G401.6 (cell line): ENCODE measurements around the gene GDF10.

Source experiments
- FAIRE-seq: peaks from 2 replicates; lab custom pipeline; 2012; peaks lifted over from hg19 to GRCh38; lab: Jason Lieb, UNC

Gene GDF10

DNA sequence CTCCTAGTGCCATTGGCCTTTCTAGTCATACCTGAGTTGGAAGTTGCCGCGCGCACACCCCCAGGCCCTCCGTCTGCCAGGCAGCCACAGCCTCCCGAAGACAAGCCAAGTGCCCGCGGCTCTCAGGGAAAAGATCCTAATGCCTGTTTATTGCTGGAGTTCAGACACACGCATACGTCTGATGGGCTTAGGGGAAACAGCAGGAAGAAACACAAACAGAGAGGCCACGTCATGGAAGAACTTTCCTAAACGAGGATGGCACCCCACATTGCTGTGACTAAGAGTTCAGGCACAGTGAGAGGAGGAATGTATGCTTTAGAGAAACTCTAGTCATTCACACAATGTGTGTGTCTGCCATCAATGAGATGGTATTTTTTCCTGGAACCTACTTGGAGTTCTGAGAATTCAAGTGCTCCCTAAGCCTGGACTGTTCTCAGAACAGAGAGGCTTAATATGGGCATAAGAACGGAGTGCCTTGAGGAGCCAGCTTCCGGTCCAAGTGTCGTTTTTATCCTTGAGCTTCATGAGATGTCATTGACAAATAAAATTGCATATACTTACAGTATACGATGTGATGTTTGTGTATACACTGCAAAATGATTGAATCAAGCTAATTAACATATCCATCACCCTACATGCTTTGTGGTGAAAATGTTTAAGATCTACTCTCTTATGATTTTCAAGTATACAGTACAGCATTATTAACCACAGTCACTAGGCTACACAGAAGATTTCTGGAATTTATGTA, 36.6 kb downstream of the GDF10 start:
- FAIRE-seq: no peak

DNA sequence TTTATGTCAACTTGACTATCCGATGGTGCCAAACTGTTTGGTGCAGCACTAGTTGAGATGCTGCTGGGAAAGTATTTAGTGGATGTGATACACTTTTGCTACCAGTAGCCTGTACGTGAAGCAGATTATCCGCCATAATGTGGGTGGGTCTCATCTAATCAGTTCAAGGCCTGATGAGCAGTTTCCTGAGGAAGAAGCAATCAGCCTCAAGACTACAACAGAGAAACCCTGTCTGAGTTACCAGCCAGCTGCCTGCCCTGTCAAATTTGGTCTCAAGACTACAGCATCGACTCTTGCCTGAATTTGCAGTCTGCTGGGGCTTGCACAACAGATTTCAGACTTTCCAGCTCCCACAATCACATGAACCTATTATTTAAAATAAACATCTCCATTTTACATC, 37.3 kb downstream of the GDF10 start:
- no peak for FAIRE-seq

DNA sequence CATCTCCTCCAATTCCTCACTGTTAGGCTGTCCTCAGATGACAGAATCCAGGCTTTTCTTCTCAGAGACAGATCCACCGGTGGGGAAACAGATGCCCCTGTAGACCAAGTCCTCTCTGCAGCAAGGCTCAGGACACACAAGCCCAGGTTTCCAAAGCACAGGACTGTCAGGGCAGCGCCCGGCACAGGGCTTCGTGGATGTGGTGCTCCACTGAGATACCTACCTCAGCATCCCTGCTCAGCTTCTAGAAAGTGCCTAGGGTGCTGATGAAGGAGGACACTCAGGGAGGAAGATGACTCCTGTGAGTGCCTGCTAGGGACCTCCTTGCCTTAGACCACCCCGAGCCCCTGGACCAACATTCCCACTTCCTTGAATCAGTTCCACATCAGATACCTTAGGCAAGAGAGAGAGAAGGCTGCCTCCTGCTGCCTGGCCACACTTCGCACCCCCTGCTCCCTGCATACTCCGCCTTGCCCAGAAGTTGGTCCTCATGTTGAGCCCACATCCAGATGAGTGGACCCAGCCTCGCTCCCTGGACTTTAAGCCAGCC, 39.3 kb downstream of the GDF10 start:
- no peak for FAIRE-seq

DNA sequence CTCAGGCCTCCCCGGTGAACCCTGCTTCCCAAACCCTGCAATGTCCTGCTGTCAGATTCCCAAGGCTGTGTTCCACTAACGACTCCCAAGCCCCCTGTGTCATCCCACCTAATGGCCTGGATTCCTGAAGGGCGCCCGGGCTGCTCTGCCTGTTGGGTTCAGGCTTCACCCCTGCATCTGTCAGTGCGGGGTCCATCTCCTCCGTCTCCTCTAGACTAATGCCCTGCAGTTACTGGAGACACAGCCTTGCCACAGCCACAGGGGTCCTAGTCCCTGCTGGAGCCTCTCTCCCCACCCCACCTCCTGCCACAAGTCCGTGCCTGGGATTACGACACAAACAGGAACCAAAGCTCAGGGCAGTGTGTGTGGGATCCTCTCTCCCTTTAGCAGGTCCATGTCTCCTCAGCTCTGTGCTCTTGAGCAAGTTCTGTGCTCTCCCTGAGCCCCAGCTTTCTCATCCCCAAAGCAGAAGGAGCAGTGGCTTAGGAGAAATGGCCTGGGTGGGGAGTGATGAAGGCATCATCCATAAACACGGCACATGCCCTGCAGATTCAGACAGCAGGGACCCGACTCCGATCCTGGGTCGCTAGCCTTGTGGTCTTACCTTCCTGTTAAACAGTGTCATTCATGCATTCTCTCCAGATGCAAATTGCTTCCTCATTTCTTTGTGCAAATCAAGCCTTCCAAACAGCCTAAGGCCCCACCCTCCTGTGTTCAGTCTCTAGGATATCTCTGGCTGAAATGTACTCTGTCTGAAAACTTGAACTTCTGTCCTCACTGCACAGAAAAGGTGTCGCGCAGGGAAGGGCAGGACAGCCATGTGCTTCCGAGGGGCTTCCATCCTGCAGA, 40.0 kb downstream of the GDF10 start:
- FAIRE-seq: no peak

DNA sequence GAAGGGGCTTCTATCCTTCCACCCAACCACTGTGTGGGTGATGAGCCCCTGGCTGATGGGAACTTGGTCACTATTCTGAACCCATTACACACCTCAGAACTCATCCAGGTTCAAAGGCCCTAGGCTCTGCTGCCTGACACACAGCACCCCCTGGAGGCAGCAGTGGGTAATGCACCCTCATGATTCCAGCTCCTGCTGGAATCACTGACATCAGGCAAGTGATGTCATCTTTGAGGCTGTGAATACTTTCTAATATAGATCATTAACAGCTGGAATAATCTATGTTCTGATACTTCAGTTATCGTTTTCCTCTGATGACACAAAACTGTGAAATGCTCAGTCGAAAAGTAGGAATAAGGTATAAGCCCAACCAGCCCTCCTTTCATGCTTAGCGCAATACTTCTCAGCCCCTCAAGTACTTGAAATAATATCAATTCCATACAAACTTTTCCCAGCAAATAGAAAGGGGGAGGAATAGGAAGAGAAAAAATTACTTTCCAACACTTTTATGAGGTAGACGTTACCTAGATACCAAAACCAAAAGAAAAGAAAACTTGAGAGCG, 40.7 kb downstream of the GDF10 start:
- FAIRE-seq: no peak

DNA sequence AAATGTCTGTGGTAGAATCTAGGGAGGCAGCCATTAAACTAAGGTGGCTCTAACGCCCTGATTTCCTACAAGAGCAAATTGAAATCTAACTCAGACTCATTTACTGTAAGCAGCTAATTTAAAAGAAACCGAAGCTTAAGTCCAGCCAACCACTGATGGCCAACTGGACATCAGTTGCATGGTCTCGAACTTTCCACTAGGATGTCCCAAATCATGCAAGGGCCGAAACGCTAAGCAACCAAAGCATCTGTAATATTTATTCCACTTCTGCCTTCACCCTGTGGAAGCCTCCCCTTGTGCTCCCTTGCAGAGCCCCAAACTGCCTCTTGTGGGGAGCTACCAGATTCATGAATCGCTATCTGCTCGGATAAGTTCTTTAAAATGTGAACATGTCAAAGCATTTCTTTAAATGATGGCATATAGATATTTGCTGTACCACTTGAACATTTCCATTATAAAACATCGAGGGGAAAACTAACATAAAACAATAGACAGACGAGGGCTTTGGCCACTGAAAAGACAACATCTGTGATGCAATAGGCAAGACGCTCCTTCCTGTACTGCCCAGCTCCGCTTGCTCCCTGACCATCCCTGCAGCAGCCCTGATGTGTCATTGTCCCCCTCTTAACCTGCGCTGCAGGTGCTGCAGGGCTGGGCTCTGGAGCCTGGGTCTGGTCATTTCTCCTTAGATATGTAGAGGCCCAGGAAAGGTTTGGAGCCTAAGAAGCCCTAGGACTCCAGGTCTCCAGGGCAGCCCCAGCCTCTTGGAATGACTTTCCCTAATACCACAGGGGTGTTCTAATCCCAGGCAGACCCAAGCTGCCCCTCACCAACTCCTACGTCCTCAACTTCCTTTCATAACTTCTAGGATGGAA, 45.2 kb downstream of the GDF10 start:
- FAIRE-seq: no peak

DNA sequence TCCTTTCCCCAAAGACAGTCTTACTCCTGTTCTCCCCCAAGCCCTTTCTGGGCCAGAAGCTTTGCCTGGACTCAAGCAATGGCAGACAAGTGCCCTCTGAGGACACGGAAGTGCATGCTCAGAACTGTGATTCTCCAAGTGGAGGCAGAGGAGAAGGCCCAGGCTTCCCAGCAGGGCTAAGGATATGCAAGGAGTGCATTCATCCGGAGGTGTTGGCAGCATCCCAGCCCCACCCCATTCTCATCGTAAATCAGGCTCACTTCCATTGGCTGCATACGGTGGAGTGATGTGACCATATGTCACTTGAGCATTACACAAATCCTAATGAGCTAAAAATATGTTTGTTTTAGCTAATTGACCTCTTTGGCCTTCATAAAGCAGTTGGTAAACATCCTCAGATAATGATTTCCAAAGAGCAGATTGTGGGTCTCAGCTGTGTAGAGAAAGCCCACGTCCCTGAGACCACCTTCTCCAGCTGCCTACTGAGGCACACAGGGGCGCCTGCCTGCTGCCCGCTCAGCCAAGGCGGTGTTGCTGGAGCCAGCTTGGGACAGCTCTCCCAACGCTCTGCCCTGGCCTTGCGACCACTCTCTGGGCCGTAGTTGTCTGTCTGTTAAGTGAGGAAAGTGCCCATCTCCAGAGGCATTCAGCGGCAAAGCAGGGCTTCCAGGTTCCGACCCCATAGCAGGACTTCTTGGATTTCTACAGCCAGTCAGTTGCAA, 46.7 kb downstream of the GDF10 start:
- no peak for FAIRE-seq

DNA sequence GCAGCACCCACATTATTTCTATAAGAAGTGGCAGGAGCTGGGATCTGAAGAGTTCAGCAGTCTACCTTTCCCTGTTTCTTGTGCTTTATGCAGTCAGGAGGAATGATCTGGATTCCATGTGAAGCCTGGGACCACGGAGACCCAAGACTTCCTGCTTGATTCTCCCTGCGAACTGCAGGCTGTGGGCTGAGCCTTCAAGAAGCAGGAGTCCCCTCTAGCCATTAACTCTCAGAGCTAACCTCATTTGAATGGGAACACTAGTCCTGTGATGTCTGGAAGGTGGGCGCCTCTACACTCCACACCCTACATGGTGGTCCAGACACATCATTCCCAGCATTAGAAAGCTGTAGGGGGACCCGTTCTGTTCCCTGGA, 47.3 kb downstream of the GDF10 start:
- FAIRE-seq: no peak

DNA sequence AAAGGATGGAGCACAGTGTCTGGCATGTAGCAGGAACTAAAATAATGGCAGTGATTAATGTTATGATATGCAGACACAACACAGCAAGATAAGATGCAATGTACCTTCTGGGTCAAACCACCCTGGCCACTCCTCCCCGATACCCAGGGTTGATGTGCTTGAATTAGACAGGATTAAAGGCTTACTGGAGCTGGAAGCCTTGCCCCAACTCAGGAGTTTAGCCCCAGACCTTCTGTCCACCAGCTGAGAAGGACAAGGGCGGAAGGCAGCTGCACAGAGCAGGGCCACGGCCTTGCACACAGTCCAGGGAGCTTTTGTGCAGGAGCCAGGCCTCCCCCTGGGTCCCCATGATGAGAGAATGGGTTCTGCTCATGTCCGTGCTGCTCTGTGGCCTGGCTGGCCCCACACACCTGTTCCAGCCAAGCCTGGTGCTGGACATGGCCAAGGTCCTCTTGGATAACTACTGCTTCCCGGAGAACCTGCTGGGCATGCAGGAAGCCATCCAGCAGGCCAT, 48.2 kb downstream of the GDF10 start, which contains the start of gene RBP3:
RBP3 (plus strand) TSS at position 226 of the 514 bp plus-strand sequence; CDS start at position 348, 122 bp downstream.
- FAIRE-seq: no peak

DNA sequence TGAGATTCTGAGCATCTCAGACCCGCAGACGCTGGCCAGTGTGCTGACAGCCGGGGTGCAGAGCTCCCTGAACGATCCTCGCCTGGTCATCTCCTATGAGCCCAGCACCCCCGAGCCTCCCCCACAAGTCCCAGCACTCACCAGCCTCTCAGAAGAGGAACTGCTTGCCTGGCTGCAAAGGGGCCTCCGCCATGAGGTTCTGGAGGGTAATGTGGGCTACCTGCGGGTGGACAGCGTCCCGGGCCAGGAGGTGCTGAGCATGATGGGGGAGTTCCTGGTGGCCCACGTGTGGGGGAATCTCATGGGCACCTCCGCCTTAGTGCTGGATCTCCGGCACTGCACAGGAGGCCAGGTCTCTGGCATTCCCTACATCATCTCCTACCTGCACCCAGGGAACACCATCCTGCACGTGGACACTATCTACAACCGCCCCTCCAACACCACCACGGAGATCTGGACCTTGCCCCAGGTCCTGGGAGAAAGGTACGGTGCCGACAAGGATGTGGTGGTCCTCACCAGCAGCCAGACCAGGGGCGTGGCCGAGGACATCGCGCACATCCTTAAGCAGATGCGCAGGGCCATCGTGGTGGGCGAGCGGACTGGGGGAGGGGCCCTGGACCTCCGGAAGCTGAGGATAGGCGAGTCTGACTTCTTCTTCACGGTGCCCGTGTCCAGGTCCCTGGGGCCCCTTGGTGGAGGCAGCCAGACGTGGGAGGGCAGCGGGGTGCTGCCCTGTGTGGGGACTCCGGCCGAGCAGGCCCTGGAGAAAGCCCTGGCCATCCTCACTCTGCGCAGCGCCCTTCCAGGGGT, 48.9 kb downstream of the GDF10 start:
- no peak for FAIRE-seq

DNA sequence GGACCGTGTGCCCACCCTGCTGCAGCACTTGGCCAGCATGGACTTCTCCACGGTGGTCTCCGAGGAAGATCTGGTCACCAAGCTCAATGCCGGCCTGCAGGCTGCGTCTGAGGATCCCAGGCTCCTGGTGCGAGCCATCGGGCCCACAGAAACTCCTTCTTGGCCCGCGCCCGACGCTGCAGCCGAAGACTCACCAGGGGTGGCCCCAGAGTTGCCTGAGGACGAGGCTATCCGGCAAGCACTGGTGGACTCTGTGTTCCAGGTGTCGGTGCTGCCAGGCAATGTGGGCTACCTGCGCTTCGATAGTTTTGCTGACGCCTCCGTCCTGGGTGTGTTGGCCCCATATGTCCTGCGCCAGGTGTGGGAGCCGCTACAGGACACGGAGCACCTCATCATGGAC, 49.5 kb downstream of the GDF10 start:
- no peak for FAIRE-seq

DNA sequence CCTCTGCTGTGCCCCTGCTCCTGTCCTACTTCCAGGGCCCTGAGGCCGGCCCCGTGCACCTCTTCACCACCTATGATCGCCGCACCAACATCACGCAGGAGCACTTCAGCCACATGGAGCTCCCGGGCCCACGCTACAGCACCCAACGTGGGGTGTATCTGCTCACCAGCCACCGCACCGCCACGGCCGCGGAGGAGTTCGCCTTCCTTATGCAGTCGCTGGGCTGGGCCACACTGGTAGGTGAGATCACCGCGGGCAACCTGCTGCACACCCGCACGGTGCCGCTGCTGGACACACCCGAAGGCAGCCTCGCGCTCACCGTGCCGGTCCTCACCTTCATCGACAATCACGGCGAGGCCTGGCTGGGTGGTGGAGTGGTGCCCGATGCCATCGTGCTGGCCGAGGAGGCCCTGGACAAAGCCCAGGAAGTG, 50.0 kb downstream of the GDF10 start:
- FAIRE-seq: no peak

DNA sequence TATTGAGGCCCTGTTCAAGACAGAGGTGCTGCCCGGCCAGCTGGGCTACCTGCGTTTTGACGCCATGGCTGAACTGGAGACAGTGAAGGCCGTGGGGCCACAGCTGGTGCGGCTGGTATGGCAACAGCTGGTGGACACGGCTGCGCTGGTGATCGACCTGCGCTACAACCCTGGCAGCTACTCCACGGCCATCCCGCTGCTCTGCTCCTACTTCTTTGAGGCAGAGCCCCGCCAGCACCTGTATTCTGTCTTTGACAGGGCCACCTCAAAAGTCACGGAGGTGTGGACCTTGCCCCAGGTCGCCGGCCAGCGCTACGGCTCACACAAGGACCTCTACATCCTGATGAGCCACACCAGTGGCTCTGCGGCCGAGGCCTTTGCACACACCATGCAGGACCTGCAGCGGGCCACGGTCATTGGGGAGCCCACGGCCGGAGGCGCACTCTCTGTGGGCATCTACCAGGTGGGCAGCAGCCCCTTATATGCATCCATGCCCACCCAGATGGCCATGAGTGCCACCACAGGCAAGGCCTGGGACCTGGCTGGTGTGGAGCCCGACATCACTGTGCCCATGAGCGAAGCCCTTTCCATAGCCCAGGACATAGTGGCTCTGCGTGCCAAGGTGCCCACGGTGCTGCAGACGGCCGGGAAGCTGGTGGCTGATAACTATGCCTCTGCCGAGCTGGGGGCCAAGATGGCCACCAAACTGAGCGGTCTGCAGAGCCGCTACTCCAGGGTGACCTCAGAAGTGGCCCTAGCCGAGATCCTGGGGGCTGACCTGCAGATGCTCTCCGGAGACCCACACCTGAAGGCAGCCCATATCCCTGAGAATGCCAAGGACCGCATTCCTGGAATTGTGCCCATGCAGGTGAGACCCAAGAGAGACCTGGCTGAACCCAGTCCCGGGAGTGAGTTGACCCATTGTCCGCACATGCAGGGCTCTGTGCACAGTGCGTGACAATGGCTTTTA, 51.0 kb downstream of the GDF10 start:
- no peak for FAIRE-seq

DNA sequence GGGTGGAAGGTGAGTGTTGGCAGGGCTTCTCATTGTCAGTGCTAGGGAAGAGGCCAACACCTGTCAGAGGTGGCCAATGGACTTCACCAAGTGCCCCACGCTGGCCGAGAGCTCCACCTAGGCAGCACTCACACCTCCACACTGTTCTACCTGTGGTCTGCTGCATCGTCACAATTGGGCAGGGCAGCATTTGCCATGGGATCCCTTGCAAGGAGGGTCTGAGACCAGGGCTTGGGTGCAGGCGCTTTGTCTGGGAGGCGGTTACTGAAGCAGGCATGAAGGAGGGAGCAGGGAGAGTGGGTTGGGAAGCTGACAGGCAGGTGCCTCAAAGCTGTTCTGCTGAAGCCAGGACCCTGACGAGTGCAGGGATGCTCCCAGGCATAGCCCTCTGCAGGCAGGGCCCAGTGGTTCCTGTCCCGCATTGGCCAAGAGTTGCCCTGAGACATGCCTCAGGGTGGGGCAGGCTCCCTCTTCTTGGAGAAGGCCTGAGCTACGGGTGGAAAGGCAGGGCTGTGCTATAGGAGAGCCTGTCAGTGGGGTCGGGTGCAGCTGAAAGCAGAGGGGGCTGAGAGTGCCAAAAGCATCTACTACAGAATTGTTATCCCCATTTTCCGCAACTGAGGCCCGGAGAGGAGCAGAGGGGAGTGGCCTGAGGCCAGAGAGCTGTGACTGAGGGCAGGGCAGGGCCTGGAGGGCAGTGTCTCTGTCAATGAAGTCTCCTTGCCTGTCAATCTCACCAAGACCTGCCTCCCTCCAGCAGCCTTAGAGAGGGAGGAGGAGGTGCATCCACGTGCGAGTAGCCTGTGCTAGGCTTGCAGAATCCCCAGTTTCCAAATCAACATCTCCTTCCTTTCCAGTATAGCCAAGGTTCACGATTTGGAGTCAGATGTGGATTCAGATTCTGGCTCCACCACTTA, 52.2 kb downstream of the GDF10 start:
- no peak for FAIRE-seq

DNA sequence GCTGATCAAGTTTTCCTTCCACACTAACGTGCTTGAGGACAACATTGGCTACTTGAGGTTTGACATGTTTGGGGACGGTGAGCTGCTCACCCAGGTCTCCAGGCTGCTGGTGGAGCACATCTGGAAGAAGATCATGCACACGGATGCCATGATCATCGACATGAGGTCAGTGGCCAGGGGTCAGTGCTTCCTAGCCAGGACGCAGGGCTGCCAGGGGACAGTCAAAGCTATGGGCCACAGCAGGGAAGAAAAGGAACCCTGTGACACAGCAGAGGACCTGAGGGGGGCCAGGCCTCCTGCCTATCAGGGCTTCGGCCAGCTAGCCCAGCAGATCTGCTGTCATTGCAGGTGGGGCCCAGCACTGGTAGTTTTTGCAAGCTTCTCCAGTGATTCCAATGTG, 53.4 kb downstream of the GDF10 start:
- no peak for FAIRE-seq

DNA sequence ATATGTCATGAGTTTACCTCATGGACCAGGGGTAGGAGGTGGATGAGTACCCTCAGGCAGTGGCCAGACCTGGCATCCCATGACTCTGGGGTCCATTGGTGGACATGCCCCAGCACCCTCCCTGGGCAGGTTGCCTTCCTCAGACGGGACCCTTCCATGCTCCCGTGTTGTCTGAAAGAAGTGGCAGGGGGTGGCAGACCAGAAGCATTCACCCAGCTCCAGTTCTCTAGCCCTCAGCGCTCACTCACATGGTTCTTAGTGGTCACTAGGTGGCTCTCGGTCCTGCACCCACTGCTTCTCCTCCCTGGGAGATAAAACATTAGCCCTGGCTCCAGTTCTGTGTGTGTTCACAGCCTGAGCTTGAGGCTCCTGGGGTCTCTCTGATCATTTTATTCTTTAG, 54.2 kb downstream of the GDF10 start:
- no peak for FAIRE-seq

DNA sequence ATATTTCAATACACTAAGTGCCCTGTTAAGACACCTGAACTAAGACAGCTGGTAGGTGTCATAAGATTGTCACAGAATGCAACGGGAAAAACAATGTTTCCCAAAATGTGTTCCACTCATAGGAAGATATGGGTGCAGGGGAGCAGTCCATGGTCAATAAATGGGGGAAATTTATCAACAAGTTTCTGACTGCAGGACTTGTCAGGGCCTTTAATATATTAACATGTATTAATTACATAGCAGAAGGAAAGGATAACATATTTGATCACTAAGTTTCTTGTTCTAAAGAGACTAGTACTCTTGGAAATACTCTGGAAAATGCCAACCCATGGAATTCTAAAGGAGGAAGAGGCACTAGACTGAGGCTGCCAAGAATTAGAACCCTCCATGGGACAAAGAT, 54.9 kb downstream of the GDF10 start:
- no peak for FAIRE-seq

DNA sequence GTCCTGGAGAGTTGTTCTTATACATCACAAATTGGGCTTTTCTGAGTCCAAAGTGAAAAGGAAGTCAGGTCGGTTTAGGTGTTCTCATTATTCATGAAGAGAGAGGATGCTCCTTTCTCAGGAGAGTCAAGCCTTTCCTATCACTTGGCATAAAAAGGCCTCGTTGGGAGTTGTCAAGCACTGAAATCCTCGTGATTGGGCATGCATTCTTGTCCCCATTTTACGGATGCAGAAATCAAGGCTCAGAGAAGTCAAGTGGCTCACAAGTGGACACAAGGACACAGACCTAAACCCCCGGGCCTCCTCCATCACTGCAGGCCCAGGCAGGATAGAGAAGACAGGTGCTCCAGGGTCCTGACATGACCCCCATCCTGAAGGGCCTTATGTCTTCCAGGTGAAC, 56.7 kb downstream of the GDF10 start:
- FAIRE-seq: no peak
